B cell (primary cell): ENCODE data around the gene CUL1. TPM values are rescaled to one million over a fixed set of nuclear protein-coding genes. Genes with fewer than 3 reads are reported as not detected.

Experiments
- ATAC-seq: fragments of 200-7000 bp; cut with Tn5 transposase; one replicate; pipeline ENCODE4 v1.10.0; 2021; ENCODE audit warnings: low read depth, mild to moderate bottlenecking, moderate number of reproducible peaks, moderate library complexity
- CTCF ChIA-PET: fragments of 350-600 bp; sonication (Branson Sonifier 250); formaldehyde crosslinking; loops from one replicate; lab custom pipeline; 2021; ENCODE audit warnings: antibody characterized with exemption, inconsistent platforms; lab: Charles Lee
- POLR2A ChIA-PET: fragments of 350-600 bp; sonication (Branson Sonifier 250); formaldehyde crosslinking; loops from one replicate; lab custom pipeline; 2021; ENCODE audit warnings: antibody characterized with exemption; lab: Charles Lee
- DNase-seq: peaks from one replicate; pipeline ENCODE4 v3.0.0; 2013
- H2AFZ ChIP-seq: 2 replicates; pipeline ENCODE4 v1.6.1; 2012; ENCODE audit warnings: mild to moderate bottlenecking, low read depth, low read length; ENCODE audit not compliant: insufficient read depth, poor library complexity, severe bottlenecking
- H3K27ac ChIP-seq, 2 donors: 1 replicate in 1 of 2; 2 replicates in 1 of 2; pipeline ENCODE4 v1.5.1; 2012 to 2013; ENCODE audit warnings: low read length in 2 of 2, mild to moderate bottlenecking in 2 of 2, moderate library complexity in 1 of 2
- H3K27me3 ChIP-seq, 4 experiments: fragments of 200-600 bp in 1 of 4; sonication (generic) in 1 of 4; replicated peaks in 1 of 4; 1 replicate in 2 of 4; 2 replicates in 2 of 4; pipeline versions ENCODE4 v1.6.1 to v1.7.0; 2013 to 2016; ENCODE audit warnings: low read length in 3 of 4, mild to moderate bottlenecking in 2 of 4, mixed read lengths in 1 of 4, moderate library complexity in 1 of 4; ENCODE audit not compliant: insufficient read depth in 4 of 4, control insufficient read depth in 3 of 4; ENCODE audit errors: control extremely low read depth in 1 of 4
- H3K36me3 ChIP-seq, 2 experiments: replicated peaks in 1 of 2; 1 replicate in 1 of 2; 2 replicates in 1 of 2; pipeline versions ENCODE4 v1.6.1 to v1.7.1; 2013; ENCODE audit warnings: low read length in 1 of 2; ENCODE audit not compliant: insufficient read depth in 2 of 2, control insufficient read depth in 1 of 2; ENCODE audit errors: control extremely low read depth in 1 of 2, extremely low read depth in 1 of 2
- H3K4me1 ChIP-seq, 2 donors: fragments of 200-600 bp in 1 of 2; sonication (generic) in 1 of 2; 1 replicate in 1 of 2; 2 replicates in 1 of 2; pipeline versions ENCODE4 v1.5.1 to v1.6.1; 2013 to 2017; ENCODE audit warnings: low read length in 2 of 2; ENCODE audit not compliant: control insufficient read depth in 2 of 2, insufficient read depth in 2 of 2
- H3K4me2 ChIP-seq: replicated peaks from 2 replicates; pipeline ENCODE3; 2012; ENCODE audit warnings: mild to moderate bottlenecking, low read depth, low read length; ENCODE audit not compliant: poor library complexity, severe bottlenecking
- H3K4me3 ChIP-seq, 5 experiments: fragments of 200-600 bp in 1 of 5; sonication (generic) in 1 of 5; 1 replicate in 3 of 5; 2 replicates in 2 of 5; pipeline versions ENCODE4 v1.5.1 to v1.7.0; 2011 to 2016; ENCODE audit warnings: low read length in 4 of 5, mild to moderate bottlenecking in 4 of 5, low read depth in 2 of 5, control low read depth in 1 of 5, moderate library complexity in 1 of 5; ENCODE audit not compliant: insufficient read depth in 1 of 5; ENCODE audit errors: control extremely low read depth in 1 of 5, extremely low read depth in 1 of 5
- H3K79me2 ChIP-seq: fragments of 200-600 bp; sonication (generic); one replicate; pipeline ENCODE4 v1.6.0; 2016; ENCODE audit warnings: low read length; ENCODE audit not compliant: control insufficient read depth, insufficient read depth
- H3K9ac ChIP-seq: fragments of 200-600 bp; sonication (generic); 2 replicates; pipeline ENCODE4 v1.6.1; 2017; ENCODE audit warnings: mild to moderate bottlenecking, low read length, moderate library complexity
- H3K9me3 ChIP-seq, 3 donors: one replicate each; pipeline versions ENCODE4 v1.6.1 to v1.7.1; 2013; ENCODE audit warnings: low read length in 2 of 3; ENCODE audit not compliant: control insufficient read depth in 2 of 3, insufficient read depth in 1 of 3; ENCODE audit errors: control extremely low read depth in 1 of 3
- H4K20me1 ChIP-seq: 2 replicates; pipeline ENCODE4 v1.6.0; 2012; ENCODE audit warnings: mild to moderate bottlenecking, low read length; ENCODE audit not compliant: insufficient read depth, control insufficient read depth, poor library complexity, severe bottlenecking
- H3K27ac Mint-ChIP-seq: one replicate; pipeline ENCODE4 v1.8.0; 2021; ENCODE audit warnings: mixed read lengths
- H3K27me3 Mint-ChIP-seq: one replicate; pipeline ENCODE4 v1.8.0; 2021; ENCODE audit warnings: mixed read lengths
- H3K4me1 Mint-ChIP-seq: one replicate; pipeline ENCODE4 v1.8.0; 2021; ENCODE audit warnings: mixed read lengths
- H3K4me3 Mint-ChIP-seq: one replicate; pipeline ENCODE4 v1.8.0; 2021; ENCODE audit warnings: mixed read lengths
- H3K9me3 Mint-ChIP-seq: one replicate; pipeline ENCODE4 v1.8.0; 2022; ENCODE audit warnings: mixed read lengths; ENCODE audit not compliant: insufficient read depth
- EZH2 ChIP-seq: IDR thresholded peaks from 2 replicates; pipeline ENCODE4 v1.6.1; 2012; ENCODE audit warnings: borderline replicate concordance, low read depth, mild to moderate bottlenecking, moderate library complexity, low read length; ENCODE audit not compliant: insufficient read depth, poor library complexity, severe bottlenecking
- WGBS: methylation state at CpG from one replicate; pipeline ENCODE4 v1.1.5; 2013; ENCODE audit warnings: missing lambda C conversion rate; ENCODE audit not compliant: insufficient coverage; 5-methylcytosine and 5-hydroxymethylcytosine counted together
- intact Hi-C: fragments of 100-400 bp; cut with micrococcal nuclease; formaldehyde crosslinking; loops from one replicate; pipeline ENCODE4 v1.10.0; 2022
- polyA plus RNA-seq: library from polyadenylated mRNA; depleted of rRNA; stranded (reverse); fragments of >200 nt; gene quantifications from 2 replicates; pipeline ENCODE4 v1.2.3, GENCODE V29; 2012
- total RNA-seq, 2 donors: library from RNA; stranded (reverse); fragments of 120-200 nt in 1 of 2; gene quantifications; 1 replicate in 1 of 2; 2 replicates in 1 of 2; pipeline versions ENCODE4 v1.2.3 to v1.2.4, GENCODE V29; 2013 to 2022
- TF ChIP-seq, protein P1 (sequence below): fragments of 200-600 bp; IDR thresholded peaks from one replicate; pipeline ENCODE4 v1.8.0; 2022; ENCODE audit warnings: antibody characterized with exemption, mild to moderate bottlenecking

The CUL1 gene
- total and polyA plus RNA-seq, 2 donors (not counting 1 experiment from before 2014, with no cell fraction given) = 26.9 to 51.1 TPM

DNA sequence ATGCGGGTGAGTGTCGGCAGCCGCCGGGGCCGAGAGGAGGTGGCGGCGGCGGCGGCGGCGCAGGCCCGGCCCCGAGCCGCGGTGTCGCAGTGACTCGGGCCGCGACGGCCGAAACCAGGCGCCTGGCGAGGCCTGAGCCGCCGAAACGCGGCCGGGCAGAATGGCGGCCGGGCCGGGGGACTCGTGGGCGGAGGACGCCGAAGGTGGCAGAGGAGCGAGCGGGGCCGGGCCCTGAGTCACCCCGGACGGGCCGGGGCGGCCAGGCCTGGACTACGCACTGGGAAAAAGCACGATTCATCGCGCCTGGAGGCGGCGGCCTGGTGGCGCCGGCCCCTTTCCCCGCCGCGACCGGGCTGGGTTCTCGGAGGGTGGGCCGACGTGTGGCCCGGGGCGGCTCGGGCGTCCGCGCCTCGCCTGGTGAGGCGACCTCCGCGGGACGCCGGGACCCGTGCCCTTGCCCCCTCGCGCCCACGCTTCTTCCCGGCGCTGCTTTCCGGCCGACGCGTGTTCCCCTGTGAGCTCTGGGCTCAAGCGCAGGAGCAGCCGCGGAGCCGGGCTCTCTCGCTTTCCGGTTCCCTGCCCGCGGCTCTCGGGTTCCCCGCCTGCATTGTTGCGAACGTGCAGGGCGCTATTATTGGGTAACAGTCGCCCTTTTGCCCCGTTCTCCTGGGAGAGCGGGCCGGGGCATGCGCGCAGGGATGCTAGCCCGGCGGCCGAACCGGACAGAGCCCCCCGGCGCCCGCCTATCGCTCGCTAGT lies 500 bp downstream of the CUL1 start:
- no peak for DNase-seq
- Histone ChIP-seq H4K20me1 (peaks cover 49% of the 10 kb centered on the region), H3K79me2 (peaks cover 48% of the 10 kb centered on the region), H3K9ac (peak overlapping the region; percentile 84), H3K27ac (peak overlapping the region; percentile 69 to 91), H3K4me2 (peak overlapping the region; percentile 91), H3K27me3 (no peaks in the 10 kb centered on the region), H3K4me1 (peaks cover 30 to 34% of the 10 kb centered on the region in 2 donors), H3K36me3 (no peaks in the 10 kb centered on the region), H2AFZ (peak overlapping the region; percentile 83), H3K4me3 (peak overlapping the region; percentile 28 to 93 (median 76)), H3K9me3 (no peaks in the 10 kb centered on the region)
- ChIA-PET CTCF (interaction anchor here (0.6 to 2.0 kb wide), 8 partner anchors 9 to 436 kb away, joined by 3 to 8 read pairs (median 4); no protein-coding TSS in a partner anchor), POLR2A (interaction anchor here (0.6 to 1.8 kb wide), 6 partner anchors 185 to 360 kb away, joined by 5 to 10 read pairs (median 6); partner anchors contain the start of gene EZH2)
- WGBS = under 1% methylated on average over 107 of the region's 107 CpGs
- Mint-ChIP-seq H3K9me3 (no peaks in the 10 kb centered on the region), H3K4me3 (peak overlapping the region; percentile 84), H3K4me1 (peaks cover 50% of the 10 kb centered on the region), H3K27ac (peak overlapping the region; percentile 89), H3K27me3 (no peaks in the 10 kb centered on the region)
- ATAC-seq = peak; percentile 37
- TF ChIP-seq, protein P1, sequence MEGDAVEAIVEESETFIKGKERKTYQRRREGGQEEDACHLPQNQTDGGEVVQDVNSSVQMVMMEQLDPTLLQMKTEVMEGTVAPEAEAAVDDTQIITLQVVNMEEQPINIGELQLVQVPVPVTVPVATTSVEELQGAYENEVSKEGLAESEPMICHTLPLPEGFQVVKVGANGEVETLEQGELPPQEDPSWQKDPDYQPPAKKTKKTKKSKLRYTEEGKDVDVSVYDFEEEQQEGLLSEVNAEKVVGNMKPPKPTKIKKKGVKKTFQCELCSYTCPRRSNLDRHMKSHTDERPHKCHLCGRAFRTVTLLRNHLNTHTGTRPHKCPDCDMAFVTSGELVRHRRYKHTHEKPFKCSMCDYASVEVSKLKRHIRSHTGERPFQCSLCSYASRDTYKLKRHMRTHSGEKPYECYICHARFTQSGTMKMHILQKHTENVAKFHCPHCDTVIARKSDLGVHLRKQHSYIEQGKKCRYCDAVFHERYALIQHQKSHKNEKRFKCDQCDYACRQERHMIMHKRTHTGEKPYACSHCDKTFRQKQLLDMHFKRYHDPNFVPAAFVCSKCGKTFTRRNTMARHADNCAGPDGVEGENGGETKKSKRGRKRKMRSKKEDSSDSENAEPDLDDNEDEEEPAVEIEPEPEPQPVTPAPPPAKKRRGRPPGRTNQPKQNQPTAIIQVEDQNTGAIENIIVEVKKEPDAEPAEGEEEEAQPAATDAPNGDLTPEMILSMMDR = no peak
- no peak for TF ChIP-seq EZH2
- intact Hi-C loops = loop anchor here (1.0 to 10.0 kb wide), 6 partner anchors 134 to 393 kb away; partner anchors contain the start of gene ZNF786
